HG02870 (cell line): Measurements from ENCODE around the gene ISL2.

ENCODE experiments used
- ATAC-seq: cut with Tn5 transposase; IDR thresholded peaks from one replicate; pipeline ENCODE4 v1.9.1; 2021; ENCODE audit warnings: mild to moderate bottlenecking, moderate library complexity; ENCODE audit not compliant: unreplicated experiment

Gene ISL2

DNA sequence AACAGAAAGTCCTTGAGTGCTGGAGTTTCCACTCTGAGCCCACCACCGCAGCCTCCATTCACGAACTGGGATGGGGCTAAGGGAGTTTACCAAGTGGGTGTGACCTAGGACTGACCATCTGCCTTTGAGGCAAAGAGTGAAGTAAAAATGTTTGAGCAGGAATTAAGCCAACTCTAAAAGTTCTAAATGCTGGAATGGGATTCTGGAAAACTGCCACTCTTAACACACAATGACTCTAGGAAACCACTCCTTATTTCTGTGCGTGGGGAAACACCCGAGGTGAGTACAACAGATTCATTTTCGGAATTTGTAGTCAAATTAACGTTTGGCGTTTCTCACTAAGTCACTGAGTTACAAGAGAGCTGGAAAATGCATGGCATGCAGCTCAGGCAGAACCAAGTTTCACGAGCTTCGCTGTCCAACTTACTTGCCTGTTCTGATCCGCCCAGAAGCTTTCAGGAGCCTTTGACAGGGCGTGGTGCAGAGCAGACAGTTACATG is 31.6 kb downstream of the ISL2 start:
- no peak for ATAC-seq

DNA sequence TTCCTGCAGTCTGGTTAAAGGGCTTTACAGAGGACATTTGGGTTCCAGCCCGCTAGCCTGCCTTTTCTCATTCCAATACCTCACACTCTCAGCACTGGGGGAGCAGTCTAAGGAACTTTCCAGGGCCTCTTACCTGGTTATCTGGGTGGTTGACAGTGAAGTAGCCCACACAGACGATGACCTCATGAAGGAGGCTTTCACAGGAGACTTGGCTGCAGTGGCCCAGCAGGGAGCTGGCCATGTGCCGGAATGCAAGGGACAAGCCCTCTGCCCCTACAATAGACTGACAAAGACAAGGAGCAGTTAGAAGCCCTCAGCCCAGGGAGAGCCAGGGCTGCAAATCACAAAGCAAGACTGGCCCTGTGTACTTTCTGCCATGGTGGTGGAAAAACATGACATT is 39.5 kb downstream of the ISL2 start:
- no peak for ATAC-seq

DNA sequence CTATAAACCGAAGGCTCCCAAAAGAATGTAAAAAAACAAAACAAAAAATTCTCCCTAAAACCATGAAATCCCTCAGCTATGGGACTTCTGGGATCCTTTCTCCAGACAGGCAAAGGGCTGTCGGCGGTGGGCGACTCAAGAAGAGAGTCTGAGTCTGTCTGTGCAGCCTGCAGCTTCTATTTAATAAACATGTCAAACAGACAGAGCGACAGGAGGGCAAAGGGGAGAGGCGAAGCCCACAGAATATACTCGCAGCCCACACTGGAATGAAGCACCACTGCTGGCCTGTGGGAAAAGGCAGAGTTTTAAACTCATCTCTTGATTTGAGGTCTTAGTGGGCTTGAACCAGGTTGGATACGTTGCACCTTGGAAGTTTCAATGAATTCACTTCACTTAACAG is 40.2 kb downstream of the ISL2 start:
- no peak for ATAC-seq

DNA sequence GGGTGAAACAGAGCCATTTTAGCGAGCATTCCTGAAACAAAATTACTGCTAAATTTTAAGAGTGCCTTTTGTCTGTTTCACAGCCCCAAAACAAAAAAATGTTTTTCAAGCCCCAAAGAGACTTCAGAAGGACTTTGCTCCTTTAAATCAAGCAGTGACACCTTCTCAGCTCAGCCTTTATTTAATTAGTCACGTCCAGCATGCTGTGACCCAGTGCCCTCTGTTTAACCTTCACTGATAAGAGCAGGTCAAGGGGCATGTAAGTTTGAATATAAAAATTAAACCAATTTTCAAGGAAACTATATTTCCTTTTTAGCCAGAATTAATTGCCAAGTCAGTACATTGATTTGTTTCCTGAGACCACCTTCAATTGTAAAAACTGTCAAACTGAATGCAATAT is 40.6 kb downstream of the ISL2 start:
- ATAC-seq, result no peak

DNA sequence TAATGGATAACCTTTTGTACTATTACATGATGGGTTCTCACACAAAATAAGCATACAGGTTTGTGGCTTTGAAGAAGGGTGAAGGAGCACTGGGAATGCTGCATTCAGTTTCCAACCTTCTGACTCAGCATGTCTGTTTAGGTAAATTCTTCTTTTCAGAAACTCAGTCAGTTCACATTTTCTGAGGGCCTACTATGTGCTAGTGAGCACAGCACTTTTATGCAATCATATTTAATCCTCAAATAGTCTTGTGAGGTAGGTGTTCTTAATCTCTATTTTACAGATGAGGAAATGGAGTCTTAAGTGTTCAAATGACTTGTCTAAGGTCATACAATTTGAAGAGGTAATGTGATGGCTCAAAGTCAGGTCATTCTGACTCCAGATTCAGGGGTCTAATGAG is 41.2 kb downstream of the ISL2 start:
- ATAC-seq, result no peak

DNA sequence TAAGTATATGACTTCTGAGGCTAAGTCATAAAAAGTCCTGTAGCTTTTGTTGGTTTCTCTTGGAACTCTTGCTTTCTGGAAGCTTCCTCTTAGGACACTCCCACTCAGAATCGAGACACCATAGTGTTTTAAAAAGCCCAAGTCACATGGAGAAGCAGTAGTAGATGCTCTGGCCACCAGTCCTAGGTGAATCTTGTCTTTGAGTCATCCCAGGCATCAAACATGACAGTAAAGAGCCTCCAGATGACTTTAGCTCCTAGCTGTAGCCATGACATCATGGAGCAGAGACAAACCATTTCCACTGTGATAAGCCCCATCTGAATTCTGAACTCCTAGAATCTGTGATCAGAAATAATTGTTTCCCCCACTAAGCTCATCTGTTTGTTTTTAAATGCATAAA is 42.1 kb downstream of the ISL2 start:
- ATAC-seq, result no peak

DNA sequence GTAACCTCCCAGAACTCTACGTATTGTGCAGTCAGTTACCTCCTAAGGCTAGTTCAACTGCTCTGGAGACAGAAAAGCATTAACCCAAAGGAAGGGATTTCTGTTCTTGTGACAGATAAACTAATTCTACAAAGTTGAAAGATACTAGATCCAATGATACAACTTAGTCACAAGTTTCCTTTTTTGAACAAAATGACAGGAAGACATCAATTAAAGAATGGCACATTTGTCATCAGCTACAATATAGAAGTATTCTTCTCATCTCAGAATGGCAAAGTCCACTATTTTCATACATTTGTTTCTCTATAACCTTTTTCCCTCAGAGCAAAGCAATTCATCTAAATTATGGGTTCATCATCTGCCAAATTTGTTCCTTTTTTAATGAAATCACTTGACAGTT is 43.7 kb downstream of the ISL2 start:
- ATAC-seq, result no peak

DNA sequence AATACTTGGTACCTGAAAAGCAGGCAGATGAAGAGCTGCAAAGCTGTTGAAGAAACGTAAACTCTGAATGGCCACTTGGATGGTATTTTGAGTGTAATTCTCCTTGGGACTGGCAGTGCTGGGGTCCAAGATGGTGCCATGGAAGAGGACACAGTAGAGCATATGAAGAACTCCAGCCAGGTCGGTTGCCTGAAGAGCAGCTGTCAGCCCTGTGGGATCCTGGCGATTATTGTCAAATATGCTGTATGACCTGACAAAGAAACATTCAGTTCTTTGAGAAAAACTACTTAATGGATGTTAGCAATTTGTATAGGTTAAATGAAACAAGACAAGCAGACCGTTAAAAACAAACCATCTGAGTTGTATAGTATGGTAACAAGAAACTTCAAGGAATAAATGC is 44.8 kb downstream of the ISL2 start:
- no peak for ATAC-seq

DNA sequence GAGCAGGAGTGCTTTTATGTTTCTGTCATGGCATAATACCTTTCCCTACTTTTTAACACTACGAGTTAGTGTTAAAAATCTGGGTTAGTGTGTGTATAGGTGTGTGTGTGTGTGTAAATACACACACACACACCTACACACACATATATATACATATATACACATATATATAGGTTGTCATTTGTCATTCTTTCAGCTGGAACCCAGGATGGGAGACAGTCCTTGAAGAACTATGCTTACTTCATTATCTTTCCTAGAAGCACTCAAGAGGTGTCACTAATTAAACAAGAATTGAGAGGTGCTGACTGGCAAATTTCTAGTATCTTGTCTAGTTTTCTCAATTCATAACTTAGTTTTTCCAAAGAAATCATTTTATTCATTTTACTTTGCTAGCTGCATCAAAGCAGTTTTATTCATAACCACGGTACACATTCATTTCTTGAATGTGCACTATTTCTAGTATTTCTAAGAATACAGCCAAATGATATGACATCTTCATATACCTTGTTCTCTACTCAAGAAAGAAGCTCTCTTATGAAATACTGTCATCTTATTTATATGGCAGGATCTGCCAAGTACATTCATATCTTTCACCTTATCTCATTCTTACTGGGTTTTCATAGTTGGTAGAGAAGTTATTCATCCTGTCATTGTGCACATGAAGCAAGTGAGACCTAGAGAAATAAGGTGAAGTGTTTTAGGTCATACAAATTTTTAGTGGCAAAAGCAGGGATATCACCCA is 46.6 kb downstream of the ISL2 start:
- no peak for ATAC-seq

DNA sequence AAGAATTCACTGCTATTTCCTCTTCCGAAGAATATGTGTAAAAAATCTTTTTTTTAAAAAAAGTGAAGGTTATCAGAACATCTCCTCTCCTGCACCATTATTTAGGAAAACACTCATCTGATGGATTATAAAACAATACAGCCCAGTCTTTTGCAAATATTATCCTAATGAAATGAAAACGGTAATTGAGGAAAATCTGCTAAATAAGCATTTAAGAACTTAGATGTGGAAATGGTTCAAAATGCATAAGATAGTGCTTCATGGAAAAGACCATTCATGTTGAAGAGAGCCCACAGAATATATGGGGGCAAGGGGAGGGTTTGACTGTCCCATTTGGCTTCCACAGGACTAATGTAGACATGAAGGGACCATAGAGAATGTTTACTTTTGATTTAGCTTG is 47.8 kb downstream of the ISL2 start:
- no peak for ATAC-seq

DNA sequence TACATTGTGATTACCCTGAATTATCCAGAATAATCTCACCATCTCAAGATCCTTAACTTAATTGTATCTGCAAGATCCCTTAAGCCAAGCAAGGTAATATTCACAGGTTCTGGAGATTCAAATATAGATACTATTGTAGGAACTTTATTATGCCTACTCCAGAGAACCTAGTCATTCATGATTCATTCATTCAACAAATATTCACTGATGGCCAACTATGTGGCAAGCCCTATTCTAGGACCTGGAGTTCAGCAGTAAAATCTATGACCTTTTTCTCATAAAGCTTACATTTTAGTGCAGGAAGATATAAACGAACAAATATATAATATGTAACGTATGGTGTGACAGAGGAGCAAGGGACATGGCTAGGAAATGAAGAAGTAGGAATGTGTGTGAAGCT is 49.6 kb downstream of the ISL2 start:
- no peak for ATAC-seq

DNA sequence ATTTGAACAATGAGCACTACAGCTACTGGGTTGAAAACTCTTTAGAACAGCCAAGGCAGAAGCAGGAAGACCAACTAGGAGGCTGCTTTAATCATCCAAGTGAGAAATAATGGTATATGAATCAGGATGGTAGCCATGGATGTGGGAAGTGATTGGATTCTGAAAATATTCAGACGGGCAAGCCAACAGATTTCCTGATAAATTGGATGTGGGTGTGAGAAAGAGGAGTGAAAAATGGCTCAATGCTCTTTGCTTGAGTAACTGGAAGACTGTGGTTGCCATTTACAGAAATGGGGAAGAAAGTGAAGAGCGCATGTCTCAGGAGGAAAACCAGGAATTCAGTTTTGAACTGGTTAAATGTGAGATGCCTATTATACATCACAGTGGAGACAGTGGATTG is 50.4 kb downstream of the ISL2 start:
- no peak for ATAC-seq

DNA sequence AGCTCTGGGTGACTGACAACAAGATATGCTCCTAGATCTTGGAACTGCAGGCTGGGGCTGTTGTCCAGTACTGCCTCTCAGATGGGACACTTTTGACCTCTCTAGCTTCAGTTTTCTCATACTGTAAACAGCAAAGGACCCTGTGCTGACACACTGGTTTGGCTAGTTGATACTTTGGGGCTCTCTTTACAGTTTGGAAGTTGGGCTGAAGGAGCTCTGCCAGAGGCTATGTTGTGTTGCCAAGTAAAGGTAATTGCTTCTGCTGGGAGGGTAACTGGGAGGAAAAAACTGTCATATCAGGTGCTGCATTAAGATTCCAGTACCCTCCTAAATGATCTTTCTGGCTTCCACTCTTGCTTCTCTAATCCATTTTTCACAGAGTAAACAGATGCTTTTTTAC is 54.0 kb downstream of the ISL2 start:
- no peak for ATAC-seq

DNA sequence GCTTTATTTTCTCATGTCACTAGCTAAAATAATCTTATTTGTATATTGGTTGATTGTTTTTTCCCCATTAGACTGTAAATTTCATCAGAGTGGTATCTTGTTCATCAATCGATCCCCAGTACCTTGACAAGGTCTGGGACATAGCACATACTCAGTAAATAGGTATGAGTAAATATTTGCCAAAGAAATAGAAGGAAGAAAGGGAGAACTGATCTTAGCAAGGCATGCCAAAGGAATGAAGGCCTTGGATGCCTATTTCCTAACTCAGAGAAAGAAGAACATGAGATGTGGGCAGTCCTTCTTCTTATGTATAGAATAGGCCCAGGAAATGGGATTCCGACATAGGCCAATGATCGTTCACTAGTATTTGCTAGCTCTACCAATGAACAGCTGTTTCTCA is 54.7 kb downstream of the ISL2 start:
- ATAC-seq, result no peak

DNA sequence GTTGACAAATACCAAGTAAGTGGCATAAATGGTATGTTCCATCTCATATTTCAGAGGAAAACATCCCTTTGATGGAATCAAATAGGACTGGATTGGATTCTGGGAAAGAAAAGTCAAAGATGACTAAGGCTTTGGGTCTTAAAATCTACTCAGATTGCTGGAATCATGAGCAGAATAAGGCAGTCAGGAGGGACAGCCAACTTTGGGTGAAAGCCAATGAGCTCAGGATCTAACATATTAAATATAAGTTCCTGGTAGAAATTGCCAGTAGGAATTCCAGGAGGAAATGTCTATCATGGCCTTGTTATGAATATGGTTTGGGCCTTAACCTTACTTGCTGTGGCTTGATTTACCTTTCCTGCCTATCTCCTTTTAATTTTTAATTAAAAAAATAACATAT is 55.3 kb downstream of the ISL2 start:
- ATAC-seq, result no peak
